ENCODE results near the gene SHH.

- TF ChIP-seq CTCF (IDR thresholded peaks at IDR 0.05; ENCODE audit: low read length) (no peak), EZH2 (optimal IDR thresholded peaks at IDR 0.05; ENCODE audit: low read depth, low read length) (no peak)
Observed at GRCh38 chr7:155791214-155791737, 21.0 kb downstream of the SHH start.

Data from MM.1S (cell line).